Calu3 (cell line): ENCODE data around the gene COL8A1. TPM values are rescaled to one million over a fixed set of nuclear protein-coding genes. Genes with fewer than 3 reads are reported as not detected.

Experiments used
- BruUV-seq: library from RNA; stranded (reverse); fragments of 400-500 nt; replicated peaks from 2 replicates; lab custom pipeline; 2021; lab: Mats Ljungman, UMichigan
- CTCF ChIA-PET: fragments of 300-600 bp; sonication (Branson Sonifier 250); formaldehyde crosslinking; loops from one replicate; lab custom pipeline; 2022; ENCODE audit warnings: antibody characterized with exemption; lab: Charles Lee
- DNase-seq: peaks from one replicate; pipeline ENCODE4 v3.0.0; 2022
- H3K27ac Mint-ChIP-seq: one replicate; pipeline ENCODE4 v1.8.0; 2022; ENCODE audit warnings: mixed read lengths; ENCODE audit not compliant: unreplicated experiment
- H3K27me3 Mint-ChIP-seq: one replicate; pipeline ENCODE4 v1.8.0; 2022; ENCODE audit warnings: mixed read lengths; ENCODE audit not compliant: unreplicated experiment
- H3K36me3 Mint-ChIP-seq: one replicate; pipeline ENCODE4 v1.8.0; 2022; ENCODE audit warnings: mild to moderate bottlenecking, moderate library complexity, mixed read lengths; ENCODE audit not compliant: insufficient read depth, unreplicated experiment
- H3K4me1 Mint-ChIP-seq: one replicate; pipeline ENCODE4 v1.8.0; 2022; ENCODE audit warnings: mild to moderate bottlenecking, low read depth, mixed read lengths; ENCODE audit not compliant: unreplicated experiment
- H3K4me3 Mint-ChIP-seq: one replicate; pipeline ENCODE4 v1.8.0; 2022; ENCODE audit warnings: mild to moderate bottlenecking, low read depth, moderate library complexity, mixed read lengths; ENCODE audit not compliant: unreplicated experiment
- H3K9me3 Mint-ChIP-seq: one replicate; pipeline ENCODE4 v1.8.0; 2022; ENCODE audit warnings: low read depth, mixed read lengths; ENCODE audit not compliant: unreplicated experiment
- CTCF ChIP-seq: fragments of 200-600 bp; IDR thresholded peaks from one replicate; pipeline ENCODE4 v1.8.0; 2022; ENCODE audit warnings: antibody characterized with exemption; ENCODE audit not compliant: unreplicated experiment
- intact Hi-C: fragments of 100-400 bp; cut with micrococcal nuclease; formaldehyde crosslinking; loops from one replicate; pipeline ENCODE4 v1.10.0; 2022; ENCODE audit not compliant: unreplicated experiment
- total RNA-seq: library from RNA; stranded (reverse); gene quantifications from 2 replicates; pipeline ENCODE4 v1.2.3, GENCODE V29; 2022

Gene COL8A1
- total RNA-seq, 1 experiment from 2014 or later: 0.71 TPM

GRCh38 chr3:99842826-99843589, 204.6 kb downstream of the COL8A1 start:
- Mint-ChIP-seq H3K36me3 (no peaks in the 10 kb centered on the region), H3K27me3 (no peaks in the 10 kb centered on the region), H3K27ac (no peak overlapping the region), H3K4me1 (peaks cover 19% of the 10 kb centered on the region), H3K4me3 (no peak overlapping the region), H3K9me3 (no peaks in the 10 kb centered on the region)
- peak; percentile 21 for TF ChIP-seq CTCF
- intact Hi-C loops: loop anchor here (1.0 to 10.0 kb wide), 5 partner anchors 109 to 411 kb away; no protein-coding TSS in a partner anchor
- no TSS peak for BruUV-seq
- CTCF ChIA-PET: interaction anchor here (0.6 to 2.2 kb wide), 13 partner anchors 11 to 418 kb away, joined by 3 to 25 read pairs (median 5); partner anchors contain the start of gene TBC1D23
- DNase-seq: no peak

GRCh38 chr3:99843590-99844258, 205.3 kb downstream of the COL8A1 start:
- Mint-ChIP-seq H3K4me3 (no peak overlapping the region), H3K4me1 (peaks cover 19% of the 10 kb centered on the region), H3K9me3 (no peaks in the 10 kb centered on the region), H3K36me3 (no peaks in the 10 kb centered on the region), H3K27me3 (no peaks in the 10 kb centered on the region), H3K27ac (no peak overlapping the region)
- peak; percentile 1 for TF ChIP-seq CTCF
- BruUV-seq: no TSS peak
- CTCF ChIA-PET: interaction anchor here (0.6 to 2.2 kb wide), 13 partner anchors 16 to 417 kb away, joined by 3 to 25 read pairs (median 4); partner anchors contain the start of gene TBC1D23
- DNase-seq: no peak
- intact Hi-C loops: loop anchor here (1.0 to 10.0 kb wide), 5 partner anchors 109 to 411 kb away; no protein-coding TSS in a partner anchor

DNA sequence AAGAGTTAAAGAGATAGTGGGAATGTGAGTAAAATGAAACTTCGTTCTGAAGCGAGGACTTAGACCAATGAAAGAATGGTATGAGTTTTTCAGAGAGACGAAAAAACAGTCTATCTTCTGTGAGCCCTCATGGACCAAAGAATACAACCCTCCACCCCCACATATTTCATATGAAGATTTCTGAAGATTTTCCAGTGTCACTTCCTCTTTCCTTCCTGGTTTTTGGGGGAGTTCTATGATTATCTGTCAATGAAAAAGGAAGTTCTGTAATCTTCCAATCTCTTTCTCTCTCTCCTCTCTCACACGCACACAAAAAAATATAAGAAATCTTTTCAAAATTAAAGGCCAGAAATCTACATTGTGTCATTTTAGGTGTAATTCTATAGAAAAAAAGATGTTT, 206.9 kb downstream of the COL8A1 start:
- Mint-ChIP-seq H3K36me3 (no peaks in the 10 kb centered on the region), H3K4me1 (peaks cover 19% of the 10 kb centered on the region), H3K9me3 (no peaks in the 10 kb centered on the region), H3K4me3 (no peak overlapping the region), H3K27me3 (no peaks in the 10 kb centered on the region), H3K27ac (no peak overlapping the region)
- CTCF ChIA-PET: interaction anchor here (1.7 kb wide), 1 partner anchor 409 kb away, joined by 5 read pairs; no protein-coding TSS in a partner anchor
- TF ChIP-seq CTCF: no peak
- DNase-seq: no peak
- BruUV-seq: no TSS peak
- intact Hi-C loops: loop anchor here (10.0 kb wide), 2 partner anchors 199 to 239 kb away; no protein-coding TSS in a partner anchor

DNA sequence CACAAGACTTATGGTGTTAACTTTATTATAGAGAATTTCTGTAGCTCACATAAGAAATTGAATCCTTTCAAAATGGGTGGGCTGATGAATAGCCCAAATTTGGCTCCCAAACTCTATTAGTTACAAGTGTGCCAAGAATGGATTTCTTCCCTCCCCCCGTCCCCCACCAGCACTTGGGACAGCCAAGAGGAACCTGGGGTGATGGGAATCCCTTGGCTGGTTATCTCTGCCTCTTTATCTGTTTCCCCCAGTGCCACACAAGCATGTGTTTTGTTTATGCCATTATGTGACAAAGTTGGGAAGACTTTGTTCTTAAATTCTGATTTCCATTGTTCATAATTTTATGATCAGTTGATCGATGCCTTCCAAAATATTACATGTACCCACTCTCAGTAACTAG, 207.6 kb downstream of the COL8A1 start:
- no TSS peak for BruUV-seq
- no peak for DNase-seq
- no peak overlapping the region for H3K4me3 Mint-ChIP-seq
- no peaks in the 10 kb centered on the region for H3K27me3 Mint-ChIP-seq
- no peaks in the 10 kb centered on the region for H3K9me3 Mint-ChIP-seq
- intact Hi-C loops: loop anchor here (10.0 kb wide), 2 partner anchors 199 to 239 kb away; no protein-coding TSS in a partner anchor
- peaks cover 19% of the 10 kb centered on the region for H3K4me1 Mint-ChIP-seq
- H3K36me3 Mint-ChIP-seq: no peaks in the 10 kb centered on the region
- no peak overlapping the region for H3K27ac Mint-ChIP-seq
- TF ChIP-seq CTCF: no peak
- CTCF ChIA-PET: interaction anchor here (0.7 to 1.7 kb wide), 4 partner anchors 340 to 449 kb away, joined by 3 to 7 read pairs (median 4); no protein-coding TSS in a partner anchor
